ENCODE measurements around the gene LTBR.

DNA sequence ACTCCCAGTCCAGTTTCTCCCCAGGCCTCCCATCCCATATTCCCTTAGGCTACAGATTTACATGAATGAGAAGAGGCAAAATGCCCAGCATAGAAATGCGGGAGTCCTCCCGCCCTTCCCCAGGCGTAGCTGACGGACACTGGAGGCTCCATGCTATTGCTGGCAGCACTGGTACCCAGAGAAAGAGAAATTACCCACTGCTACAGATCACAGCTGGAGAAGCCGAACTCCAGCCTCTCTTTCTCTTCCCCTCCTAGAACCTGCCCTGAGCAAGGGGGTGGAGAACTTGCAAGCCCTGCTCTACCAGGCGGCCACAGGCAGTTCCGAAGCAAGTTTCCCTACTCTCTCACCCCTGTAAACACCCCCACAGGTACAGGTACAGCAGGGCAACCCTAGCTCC, 3.6 kb downstream of the LTBR start:
- TF ChIP-seq MAFK (IDR thresholded peaks at IDR 0.05; ENCODE audit: partially characterized antibody) (no peak), POLR2AphosphoS2 (conservative IDR thresholded peaks at IDR 0.05; ENCODE audit: low read length) (no peak), POLR2A (IDR thresholded peaks at IDR 0.05; ENCODE audit: low read length) (no peak), NFE2L2 (conservative IDR thresholded peaks at IDR 0.05; ENCODE audit: low read length) (no peak), CHD2 (IDR thresholded peaks at IDR 0.05; ENCODE audit: low read length, partially characterized antibody) (no peak), RNF2 (IDR thresholded peaks at IDR 0.05; ENCODE audit: borderline replicate concordance, low read depth) (no peak), RFX5 (IDR thresholded peaks at IDR 0.05) (no peak)
- TF ChIP-seq, protein P1, sequence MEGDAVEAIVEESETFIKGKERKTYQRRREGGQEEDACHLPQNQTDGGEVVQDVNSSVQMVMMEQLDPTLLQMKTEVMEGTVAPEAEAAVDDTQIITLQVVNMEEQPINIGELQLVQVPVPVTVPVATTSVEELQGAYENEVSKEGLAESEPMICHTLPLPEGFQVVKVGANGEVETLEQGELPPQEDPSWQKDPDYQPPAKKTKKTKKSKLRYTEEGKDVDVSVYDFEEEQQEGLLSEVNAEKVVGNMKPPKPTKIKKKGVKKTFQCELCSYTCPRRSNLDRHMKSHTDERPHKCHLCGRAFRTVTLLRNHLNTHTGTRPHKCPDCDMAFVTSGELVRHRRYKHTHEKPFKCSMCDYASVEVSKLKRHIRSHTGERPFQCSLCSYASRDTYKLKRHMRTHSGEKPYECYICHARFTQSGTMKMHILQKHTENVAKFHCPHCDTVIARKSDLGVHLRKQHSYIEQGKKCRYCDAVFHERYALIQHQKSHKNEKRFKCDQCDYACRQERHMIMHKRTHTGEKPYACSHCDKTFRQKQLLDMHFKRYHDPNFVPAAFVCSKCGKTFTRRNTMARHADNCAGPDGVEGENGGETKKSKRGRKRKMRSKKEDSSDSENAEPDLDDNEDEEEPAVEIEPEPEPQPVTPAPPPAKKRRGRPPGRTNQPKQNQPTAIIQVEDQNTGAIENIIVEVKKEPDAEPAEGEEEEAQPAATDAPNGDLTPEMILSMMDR (IDR thresholded peaks at IDR 0.05): no peak

Measured in A549 (cell line).